Measurements from ENCODE around the gene BPIFA3.
"Not testable (repeated sequence)": the region's sequence is repeated elsewhere in the genome, so short reads cannot be mapped to it uniquely, and the experiment has no call there.

The BPIFA3 gene

GRCh38 chr20:33178726-33179125 lies 38.4 kb upstream of the BPIFA3 start:
- no peak overlapping the region for H3K4me3 ChIP-seq (replicated peaks; ENCODE audit: low read depth, low read length)
- TF ChIP-seq CTCF (IDR thresholded peaks at IDR 0.05; ENCODE audit: low read length, missing control alignments): no peak
- no peak for DNase-seq (ENCODE audit: low read depth)

DNA sequence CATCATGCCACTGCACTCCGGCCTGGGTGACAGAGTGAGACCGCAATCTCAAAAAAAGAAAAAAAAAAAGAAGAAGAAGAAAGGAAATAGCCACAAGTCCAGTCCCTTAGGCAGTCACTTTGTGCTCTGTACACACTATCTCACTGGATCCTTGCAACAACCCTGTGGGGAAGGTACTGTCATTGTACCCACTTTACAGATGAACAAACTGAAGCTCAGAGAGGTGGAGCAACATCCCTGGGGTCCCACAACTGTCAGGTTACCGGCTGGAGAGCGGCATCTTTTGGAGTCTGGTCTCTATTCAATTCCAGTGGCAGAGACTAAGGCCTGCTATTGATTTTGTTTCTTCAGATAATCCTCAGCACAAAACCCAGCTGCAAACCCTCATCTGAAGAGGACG lies 37.0 kb upstream of the BPIFA3 start:
- TF ChIP-seq CTCF (IDR thresholded peaks at IDR 0.05; ENCODE audit: low read length, missing control alignments): no peak
- DNase-seq (ENCODE audit: low read depth): no peak
- H3K4me3 ChIP-seq (replicated peaks; ENCODE audit: low read depth, low read length): no peak overlapping the region

DNA sequence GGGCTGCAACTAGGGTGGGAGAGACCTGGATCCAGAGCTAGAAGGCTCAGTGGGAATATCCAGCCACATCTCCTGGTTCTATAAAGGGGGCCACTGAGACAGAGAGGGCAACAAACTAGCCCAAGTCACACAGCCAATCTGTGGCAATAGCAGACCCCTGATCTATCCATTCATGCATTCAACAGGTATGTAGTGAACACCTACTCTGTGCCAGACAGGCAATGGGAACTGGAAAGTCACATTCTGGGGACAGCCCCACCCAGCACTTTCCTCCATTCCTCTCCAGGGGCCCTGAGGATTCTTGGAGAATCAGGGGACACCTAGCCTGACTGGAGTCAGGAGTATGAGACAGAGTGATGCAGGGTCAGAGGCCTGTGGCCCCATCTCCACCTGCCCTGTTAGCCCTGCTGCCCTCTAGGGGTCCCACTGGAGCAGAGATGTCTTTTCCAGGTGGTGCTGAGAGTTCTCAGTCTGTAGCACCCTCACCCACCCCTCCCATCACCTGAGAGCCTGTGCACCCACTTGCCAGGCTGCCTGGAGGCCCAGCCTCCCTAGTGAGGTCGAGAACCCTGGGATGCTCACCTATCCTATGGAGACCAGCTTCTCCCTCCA lies 35.6 kb upstream of the BPIFA3 start:
- H3K4me3 ChIP-seq (replicated peaks; ENCODE audit: low read depth, low read length): no peak overlapping the region
- no peak for DNase-seq (ENCODE audit: low read depth)
- TF ChIP-seq CTCF (IDR thresholded peaks at IDR 0.05; ENCODE audit: low read length, missing control alignments): no peak

GRCh38 chr20:33183312-33183711 lies 33.8 kb upstream of the BPIFA3 start:
- no peak for TF ChIP-seq CTCF (IDR thresholded peaks at IDR 0.05; ENCODE audit: low read length, missing control alignments)
- no peak for DNase-seq (ENCODE audit: low read depth)
- H3K4me3 ChIP-seq (replicated peaks; ENCODE audit: low read depth, low read length): no peak overlapping the region

- H3K4me3 ChIP-seq (replicated peaks; ENCODE audit: low read depth, low read length); DNase-seq (ENCODE audit: low read depth): not testable (repeated sequence)
Measured at GRCh38 chr20:33185031-33185590, 32.0 kb upstream of the BPIFA3 start.

DNA sequence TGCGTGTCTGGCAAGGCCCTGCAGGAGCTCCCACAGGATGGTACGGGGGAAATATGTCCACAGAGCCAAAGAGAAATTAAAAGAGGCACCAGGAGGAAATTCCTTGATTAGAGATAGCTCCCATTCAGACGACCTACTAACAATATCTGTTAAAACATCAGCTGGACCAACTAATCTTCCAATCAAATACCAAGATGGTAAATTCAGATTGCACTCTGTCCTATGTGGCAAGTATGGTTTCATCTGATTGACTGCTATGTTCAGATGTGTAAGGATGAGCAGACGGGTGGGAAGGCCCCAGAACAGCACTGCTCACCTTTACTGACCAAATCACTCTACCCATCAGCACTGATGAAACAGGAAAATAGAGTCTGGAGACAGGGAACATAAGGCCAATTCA lies 29.7 kb upstream of the BPIFA3 start:
- no peak for TF ChIP-seq CTCF (IDR thresholded peaks at IDR 0.05; ENCODE audit: low read length, missing control alignments)
- no peak for DNase-seq (ENCODE audit: low read depth)
- H3K4me3 ChIP-seq (replicated peaks; ENCODE audit: low read depth, low read length): no peak overlapping the region

DNA sequence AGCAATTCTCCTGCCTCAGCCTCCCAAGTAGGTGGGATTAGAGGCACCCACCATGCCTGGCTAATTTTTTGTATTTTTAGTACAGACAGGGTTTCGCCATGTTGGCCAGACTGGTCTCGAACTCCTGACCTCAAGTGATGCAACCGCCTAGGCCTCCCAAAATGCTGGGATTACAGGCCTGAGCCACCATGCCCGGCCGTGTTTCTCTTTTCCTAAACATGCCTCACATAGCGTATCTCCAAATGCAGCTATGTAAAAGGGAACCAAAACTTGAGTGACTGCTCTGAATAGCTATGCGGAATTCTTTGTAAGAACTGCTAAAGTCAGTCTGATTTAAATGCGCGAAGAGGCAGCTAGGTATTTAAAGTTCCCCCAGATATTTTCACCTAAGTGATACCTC lies 28.7 kb upstream of the BPIFA3 start:
- H3K4me3 ChIP-seq (replicated peaks; ENCODE audit: low read depth, low read length): no peak overlapping the region
- DNase-seq (ENCODE audit: low read depth): no peak
- TF ChIP-seq CTCF (IDR thresholded peaks at IDR 0.05; ENCODE audit: low read length, missing control alignments): no peak
